KMS-11 (cell line): ENCODE data around the gene GALNTL6.

Source experiments
- H2AFZ ChIP-seq: fragments of 200-600 bp; sonication (generic); 2 replicates; pipeline ENCODE4 v1.6.1; 2016; ENCODE audit warnings: antibody characterized with exemption, mixed run types, low read depth
- H3K27ac ChIP-seq: fragments of 200-600 bp; sonication (generic); 2 replicates; pipeline ENCODE4 v1.6.1; 2016; ENCODE audit warnings: mild to moderate bottlenecking, mixed run types
- H3K27me3 ChIP-seq: fragments of 200-600 bp; sonication (generic); 2 replicates; pipeline ENCODE4 v1.6.1; 2017; ENCODE audit warnings: mild to moderate bottlenecking, low read depth, mixed run types, moderate library complexity; ENCODE audit not compliant: insufficient read depth
- H3K36me3 ChIP-seq: fragments of 200-600 bp; sonication (generic); 2 replicates; pipeline ENCODE4 v1.6.1; 2017; ENCODE audit warnings: mild to moderate bottlenecking, mixed run types; ENCODE audit not compliant: insufficient read depth
- H3K4me1 ChIP-seq: fragments of 200-600 bp; sonication (generic); 2 replicates; pipeline ENCODE4 v1.6.1; 2016; ENCODE audit warnings: mild to moderate bottlenecking, low read depth, mixed run types; ENCODE audit not compliant: poor library complexity, severe bottlenecking
- H3K4me2 ChIP-seq: fragments of 200-600 bp; sonication (generic); 2 replicates; pipeline ENCODE4 v1.7.0; 2016; ENCODE audit warnings: mild to moderate bottlenecking, mixed run types
- H3K4me3 ChIP-seq: fragments of 200-600 bp; sonication (generic); IDR thresholded peaks from 2 replicates; pipeline ENCODE4 v1.6.1; 2017; ENCODE audit warnings: low read depth, low read length, mixed read lengths; ENCODE audit not compliant: insufficient read depth
- H3K79me2 ChIP-seq: fragments of 200-600 bp; sonication (generic); 2 replicates; pipeline ENCODE4 v1.6.1; 2016; ENCODE audit warnings: low read depth, mixed run types; ENCODE audit not compliant: insufficient read depth
- H3K9ac ChIP-seq: fragments of 200-600 bp; sonication (generic); 2 replicates; pipeline ENCODE4 v1.6.1; 2016; ENCODE audit warnings: mild to moderate bottlenecking, mixed run types
- H4K20me1 ChIP-seq: fragments of 200-600 bp; sonication (generic); 2 replicates; pipeline ENCODE4 v1.6.1; 2016; ENCODE audit warnings: mild to moderate bottlenecking, mixed run types; ENCODE audit not compliant: insufficient read depth
- TF ChIP-seq, protein P1 (sequence below): fragments of 200-600 bp; sonication (generic); conservative IDR thresholded peaks from 2 replicates; pipeline ENCODE4 v1.6.1; 2017; ENCODE audit warnings: low read depth, mild to moderate bottlenecking, antibody characterized with exemption, low read length, moderate library complexity, mixed read lengths

GALNTL6 gene

DNA sequence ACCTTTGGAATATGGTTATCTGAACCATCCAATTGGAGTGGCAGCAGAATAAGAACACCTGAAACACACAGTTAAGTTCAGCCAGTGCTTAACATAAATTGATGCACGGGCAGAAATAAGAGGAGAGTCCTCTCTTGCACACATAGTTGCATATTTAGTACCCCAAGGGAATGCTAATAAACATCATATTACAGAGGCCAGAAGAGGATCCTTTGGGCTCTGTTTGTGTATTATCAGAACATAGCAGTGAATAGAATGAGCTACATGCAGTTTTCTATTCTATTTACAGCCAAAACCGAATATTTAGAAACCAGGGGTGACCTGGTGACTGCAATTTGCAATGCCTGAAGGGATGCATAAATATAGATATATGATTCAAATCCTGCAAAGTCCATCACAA, 1054.6 kb downstream of the GALNTL6 start:
- H3K27ac ChIP-seq, result no peak overlapping the region
- no peaks in the 10 kb centered on the region for H3K27me3 ChIP-seq
- no peaks in the 10 kb centered on the region for H4K20me1 ChIP-seq
- H2AFZ ChIP-seq, result no peak overlapping the region
- H3K4me2 ChIP-seq, result no peak overlapping the region
- no peaks in the 10 kb centered on the region for H3K36me3 ChIP-seq
- TF ChIP-seq, protein P1, sequence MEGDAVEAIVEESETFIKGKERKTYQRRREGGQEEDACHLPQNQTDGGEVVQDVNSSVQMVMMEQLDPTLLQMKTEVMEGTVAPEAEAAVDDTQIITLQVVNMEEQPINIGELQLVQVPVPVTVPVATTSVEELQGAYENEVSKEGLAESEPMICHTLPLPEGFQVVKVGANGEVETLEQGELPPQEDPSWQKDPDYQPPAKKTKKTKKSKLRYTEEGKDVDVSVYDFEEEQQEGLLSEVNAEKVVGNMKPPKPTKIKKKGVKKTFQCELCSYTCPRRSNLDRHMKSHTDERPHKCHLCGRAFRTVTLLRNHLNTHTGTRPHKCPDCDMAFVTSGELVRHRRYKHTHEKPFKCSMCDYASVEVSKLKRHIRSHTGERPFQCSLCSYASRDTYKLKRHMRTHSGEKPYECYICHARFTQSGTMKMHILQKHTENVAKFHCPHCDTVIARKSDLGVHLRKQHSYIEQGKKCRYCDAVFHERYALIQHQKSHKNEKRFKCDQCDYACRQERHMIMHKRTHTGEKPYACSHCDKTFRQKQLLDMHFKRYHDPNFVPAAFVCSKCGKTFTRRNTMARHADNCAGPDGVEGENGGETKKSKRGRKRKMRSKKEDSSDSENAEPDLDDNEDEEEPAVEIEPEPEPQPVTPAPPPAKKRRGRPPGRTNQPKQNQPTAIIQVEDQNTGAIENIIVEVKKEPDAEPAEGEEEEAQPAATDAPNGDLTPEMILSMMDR, result no peak
- no peaks in the 10 kb centered on the region for H3K79me2 ChIP-seq
- no peak overlapping the region for H3K9ac ChIP-seq
- no peaks in the 10 kb centered on the region for H3K4me1 ChIP-seq
- no peak overlapping the region for H3K4me3 ChIP-seq

DNA sequence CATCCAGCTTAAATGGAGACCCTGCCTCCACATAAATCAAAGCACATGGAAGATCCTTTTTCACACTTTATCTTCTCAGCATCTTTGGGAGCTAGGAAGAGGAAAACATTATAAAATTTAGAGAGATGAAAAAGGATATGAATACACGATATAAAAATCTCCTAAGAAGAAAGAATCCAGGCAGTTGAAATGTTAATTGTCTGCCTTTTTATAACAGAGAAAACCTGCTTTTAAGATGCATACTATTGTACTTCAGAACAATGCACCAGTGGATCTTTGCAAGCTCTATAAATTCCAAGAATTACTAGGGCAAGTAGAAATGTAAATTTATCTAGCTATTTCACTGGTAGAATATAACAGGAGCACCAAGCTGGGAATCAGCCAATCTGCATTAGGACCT, 1055.1 kb downstream of the GALNTL6 start:
- H2AFZ ChIP-seq, result no peak overlapping the region
- no peak overlapping the region for H3K9ac ChIP-seq
- no peak overlapping the region for H3K27ac ChIP-seq
- no peaks in the 10 kb centered on the region for H3K36me3 ChIP-seq
- H3K27me3 ChIP-seq, result no peaks in the 10 kb centered on the region
- H3K4me1 ChIP-seq, result no peaks in the 10 kb centered on the region
- no peaks in the 10 kb centered on the region for H4K20me1 ChIP-seq
- TF ChIP-seq, protein P1, result no peak
- H3K4me3 ChIP-seq, result no peak overlapping the region
- H3K79me2 ChIP-seq, result no peaks in the 10 kb centered on the region
- no peak overlapping the region for H3K4me2 ChIP-seq

DNA sequence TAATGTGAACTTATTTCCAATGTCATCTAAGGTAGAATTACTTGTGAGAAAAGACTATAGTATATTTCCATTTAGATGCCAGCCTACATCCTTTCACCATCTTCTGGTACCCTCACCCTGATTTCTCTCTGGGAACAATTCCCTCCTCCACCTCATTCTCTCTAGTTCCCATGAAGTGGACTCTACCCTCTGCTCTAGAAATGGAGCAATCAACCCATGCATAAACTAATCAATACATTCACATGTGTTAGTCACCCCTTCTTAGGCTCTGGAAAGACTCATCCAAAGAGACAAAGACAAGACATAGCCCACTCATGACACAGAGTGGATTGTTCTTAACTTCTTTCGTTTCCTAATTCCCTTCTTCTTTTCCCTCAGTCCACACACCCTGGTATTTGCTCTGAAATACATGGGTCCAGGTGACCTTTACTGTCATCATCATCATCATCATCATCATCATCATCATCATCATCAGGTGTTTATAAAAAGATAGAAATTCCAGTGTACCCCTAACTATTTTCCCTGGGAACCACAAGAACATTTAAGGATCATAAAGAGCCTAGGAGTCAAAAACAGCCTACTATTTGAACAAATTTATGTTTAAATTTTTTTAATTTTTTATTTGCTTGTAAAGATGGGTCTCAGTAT, 1056.5 kb downstream of the GALNTL6 start:
- H3K4me1 ChIP-seq, result no peaks in the 10 kb centered on the region
- TF ChIP-seq, protein P1, result no peak

DNA sequence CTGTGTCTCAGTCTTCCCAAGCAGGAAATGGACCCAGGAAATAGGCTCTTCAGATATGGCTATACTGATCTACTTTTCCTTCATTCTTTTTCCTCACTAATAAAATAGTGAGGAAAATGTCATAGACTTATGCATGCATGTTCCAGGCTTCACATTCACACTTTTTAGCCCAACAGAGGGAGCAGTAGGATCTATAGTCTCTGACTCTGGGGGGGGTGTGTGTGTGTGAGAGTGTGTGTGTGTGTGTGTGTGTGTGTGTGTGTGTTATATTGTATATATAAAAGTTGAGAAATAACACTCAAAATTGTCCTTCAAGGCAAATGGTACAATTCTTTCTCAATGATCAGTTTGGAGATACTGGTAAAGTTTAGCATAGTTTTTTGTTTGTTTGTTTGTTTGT, 1058.2 kb downstream of the GALNTL6 start:
- Histone ChIP-seq H3K4me3 (no peak overlapping the region), H3K79me2 (no peaks in the 10 kb centered on the region), H3K36me3 (no peaks in the 10 kb centered on the region), H3K9ac (no peak overlapping the region), H3K27me3 (no peaks in the 10 kb centered on the region), H3K27ac (no peak overlapping the region), H3K4me2 (no peak overlapping the region), H4K20me1 (no peaks in the 10 kb centered on the region), H2AFZ (no peak overlapping the region), H3K4me1 (no peaks in the 10 kb centered on the region)
- TF ChIP-seq, protein P1, result no peak

More for the DNA sequence above, 1056.5 kb downstream of the GALNTL6 start:
- Histone ChIP-seq H3K9ac (no peak overlapping the region), H3K27ac (no peak overlapping the region), H3K4me3 (no peak overlapping the region), H3K36me3 (no peaks in the 10 kb centered on the region), H4K20me1 (no peaks in the 10 kb centered on the region), H2AFZ (no peak overlapping the region), H3K27me3 (no peaks in the 10 kb centered on the region), H3K79me2 (no peaks in the 10 kb centered on the region), H3K4me2 (no peak overlapping the region)
